ENCODE measurements around the gene ACMSD.

ACMSD gene

GRCh38 chr2:134873152-134873551 lies 34.7 kb downstream of the ACMSD start:
- ChIA-PET POLR2A (ENCODE audit: low non-redundant PET) (no interaction called here), CTCF (no interaction called here)
- DNase-seq (ENCODE audit: low spot score), result no peak
- H3K27ac ChIP-seq, result no peak overlapping the region
- no peak for TF ChIP-seq CTCF (conservative IDR thresholded peaks at IDR 0.05; ENCODE audit: low read depth)

GRCh38 chr2:134875309-134875708 lies 36.9 kb downstream of the ACMSD start:
- TF ChIP-seq CTCF (conservative IDR thresholded peaks at IDR 0.05; ENCODE audit: low read depth), result no peak

GRCh38 chr2:134882773-134883172 lies 44.4 kb downstream of the ACMSD start:
- no peak for TF ChIP-seq CTCF (conservative IDR thresholded peaks at IDR 0.05; ENCODE audit: low read depth)
- DNase-seq (ENCODE audit: low spot score), result no peak
- ChIA-PET CTCF (no interaction called here), POLR2A (ENCODE audit: low non-redundant PET) (interaction anchor here (0.6 kb wide), 1 partner anchor 99 kb away, joined by 3 read pairs; no protein-coding TSS in a partner anchor)
- H3K27ac ChIP-seq, result no peak overlapping the region

More at GRCh38 chr2:134875309-134875708, 36.9 kb downstream of the ACMSD start:
- no peak for DNase-seq (ENCODE audit: low spot score)
- ChIA-PET POLR2A (ENCODE audit: low non-redundant PET) (no interaction called here), CTCF (no interaction called here)
- H3K27ac ChIP-seq, result no peak overlapping the region

GRCh38 chr2:134883552-134884293 lies 45.3 kb downstream of the ACMSD start:
- no peak for DNase-seq (ENCODE audit: low spot score)
- CTCF ChIA-PET, result no interaction called here
- TF ChIP-seq CTCF (conservative IDR thresholded peaks at IDR 0.05; ENCODE audit: low read depth), result no peak
- POLR2A ChIA-PET (ENCODE audit: low non-redundant PET), result no interaction called here
- no peak overlapping the region for H3K27ac ChIP-seq

- no peak for DNase-seq (ENCODE audit: low spot score)
- no peak overlapping the region for H3K27ac ChIP-seq
- TF ChIP-seq CTCF (conservative IDR thresholded peaks at IDR 0.05; ENCODE audit: low read depth), result no peak
- POLR2A ChIA-PET (ENCODE audit: low non-redundant PET), result no interaction called here
- CTCF ChIA-PET, result no interaction called here
Measured at GRCh38 chr2:134884435-134884834, 46.0 kb downstream of the ACMSD start.

GRCh38 chr2:134892282-134893035 lies 54.0 kb downstream of the ACMSD start:
- POLR2A ChIA-PET (ENCODE audit: low non-redundant PET), result no interaction called here

More at GRCh38 chr2:134892282-134893035, 54.0 kb downstream of the ACMSD start:
- no peak overlapping the region for H3K27ac ChIP-seq
- DNase-seq (ENCODE audit: low spot score), result no peak
- no peak for TF ChIP-seq CTCF (conservative IDR thresholded peaks at IDR 0.05; ENCODE audit: low read depth)
- CTCF ChIA-PET, result interaction anchor here (0.6 to 0.7 kb wide), 3 partner anchors 69 to 391 kb away, joined by 3 to 4 read pairs (median 3); no protein-coding TSS in a partner anchor

Measured in RWPE1 (cell line).